ENCODE results near the gene COPS7A. TPM values are rescaled to one million over a fixed set of nuclear protein-coding genes. Genes with fewer than 3 reads are reported as not detected.

COPS7A gene
- total and polyA plus RNA-seq, 2 donors (not counting 1 experiment from before 2014, with no cell fraction given) = 28.3 to 46.0 TPM

DNA sequence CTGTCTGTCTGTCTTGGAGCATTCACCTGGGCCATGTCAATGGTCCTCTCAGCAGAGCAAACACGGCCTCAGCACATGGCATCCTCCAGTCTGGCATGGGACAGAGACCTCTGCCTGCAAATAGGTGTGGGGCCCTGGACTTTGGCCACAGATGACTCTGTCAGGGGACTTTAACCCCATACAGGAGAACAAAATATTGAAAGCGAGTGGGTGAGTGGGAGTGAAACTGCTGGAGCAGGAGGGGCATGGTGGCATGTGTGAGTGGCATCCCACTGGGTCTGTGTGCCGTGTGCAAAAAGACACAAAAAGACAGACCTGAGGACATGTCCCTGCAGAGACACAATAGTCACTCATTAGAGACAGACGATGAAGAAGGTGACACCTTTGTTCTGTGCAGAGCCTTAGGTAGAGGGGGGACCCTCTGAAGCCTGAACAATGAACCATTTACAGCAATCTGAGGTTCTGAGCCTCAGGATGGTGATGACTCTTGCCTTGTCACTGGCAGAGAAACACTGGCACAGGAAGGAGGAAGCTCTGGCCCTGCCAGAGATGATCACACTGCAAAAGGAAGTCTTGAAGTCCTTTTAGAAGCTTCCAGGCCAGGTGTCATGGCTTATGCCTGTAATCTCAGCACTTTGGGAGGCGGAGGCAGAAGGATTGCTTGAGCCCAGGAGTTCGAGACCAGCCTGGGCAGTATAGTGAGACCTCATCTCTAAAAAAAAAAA, 56.0 kb downstream of the COPS7A start:
- Histone ChIP-seq H3K4me1 (ENCODE audit: control insufficient read depth in 2 of 2, insufficient read depth in 2 of 2, low read length in 2 of 2) (peaks cover 9 to 14% of the 10 kb centered on the region in 2 donors), H2AFZ (ENCODE audit: insufficient read depth, low read depth, low read length, poor library complexity, severe bottlenecking) (no peak overlapping the region), H3K4me2 (replicated peaks; ENCODE audit: low read depth, low read length, poor library complexity, severe bottlenecking) (no peak overlapping the region), H4K20me1 (ENCODE audit: control insufficient read depth, insufficient read depth, low read length, poor library complexity, severe bottlenecking) (no peaks in the 10 kb centered on the region), H3K36me3 (replicated peaks in 1 of 2; ENCODE audit: control extremely low read depth in 1 of 2, control insufficient read depth in 1 of 2, extremely low read depth in 1 of 2, insufficient read depth in 2 of 2, low read length in 1 of 2) (no peaks in the 10 kb centered on the region), H3K27ac (ENCODE audit: low read length in 2 of 2) (no peak overlapping the region), H3K9me3 (ENCODE audit: control extremely low read depth in 1 of 3, control insufficient read depth in 2 of 3, insufficient read depth in 1 of 3, low read length in 2 of 3) (peaks cover 0 to 6% (median 0%) of the 10 kb centered on the region in 3 donors), H3K27me3 (replicated peaks in 1 of 4; ENCODE audit: control extremely low read depth in 1 of 4, control insufficient read depth in 3 of 4, insufficient read depth in 4 of 4, low read length in 3 of 4) (peaks cover 0 to 32% (median 22%) of the 10 kb centered on the region in 4 experiments), H3K79me2 (ENCODE audit: control insufficient read depth, insufficient read depth, low read length) (no peaks in the 10 kb centered on the region), H3K4me3 (ENCODE audit: control extremely low read depth in 1 of 5, extremely low read depth in 1 of 5, insufficient read depth in 1 of 5, low read depth in 2 of 5, low read length in 4 of 5) (no peak overlapping the region), H3K9ac (ENCODE audit: low read length) (no peak overlapping the region)
- POLR2A ChIA-PET = interaction anchor here (0.5 to 2.2 kb wide), 2 partner anchors 27 to 55 kb away, joined by 5 read pairs; partner anchors contain the start of gene MLF2
- Mint-ChIP-seq H3K27me3 (peaks cover 32% of the 10 kb centered on the region), H3K27ac (no peak overlapping the region), H3K9me3 (ENCODE audit: insufficient read depth) (no peaks in the 10 kb centered on the region), H3K4me3 (no peak overlapping the region), H3K4me1 (peaks cover 11% of the 10 kb centered on the region)
- ATAC-seq (ENCODE audit: low read depth) = no peak
- no peak for DNase-seq
- CTCF ChIA-PET = interaction anchor here (0.7 to 7.8 kb wide), 12 partner anchors 12 to 216 kb away, joined by 3 to 109 read pairs (median 4); partner anchors contain the start of gene MLF2
- TF ChIP-seq EZH2 (IDR thresholded peaks at IDR 0.05; ENCODE audit: borderline replicate concordance, insufficient read depth, low read depth, low read length, poor library complexity, severe bottlenecking) = no peak
- TF ChIP-seq, protein P1, sequence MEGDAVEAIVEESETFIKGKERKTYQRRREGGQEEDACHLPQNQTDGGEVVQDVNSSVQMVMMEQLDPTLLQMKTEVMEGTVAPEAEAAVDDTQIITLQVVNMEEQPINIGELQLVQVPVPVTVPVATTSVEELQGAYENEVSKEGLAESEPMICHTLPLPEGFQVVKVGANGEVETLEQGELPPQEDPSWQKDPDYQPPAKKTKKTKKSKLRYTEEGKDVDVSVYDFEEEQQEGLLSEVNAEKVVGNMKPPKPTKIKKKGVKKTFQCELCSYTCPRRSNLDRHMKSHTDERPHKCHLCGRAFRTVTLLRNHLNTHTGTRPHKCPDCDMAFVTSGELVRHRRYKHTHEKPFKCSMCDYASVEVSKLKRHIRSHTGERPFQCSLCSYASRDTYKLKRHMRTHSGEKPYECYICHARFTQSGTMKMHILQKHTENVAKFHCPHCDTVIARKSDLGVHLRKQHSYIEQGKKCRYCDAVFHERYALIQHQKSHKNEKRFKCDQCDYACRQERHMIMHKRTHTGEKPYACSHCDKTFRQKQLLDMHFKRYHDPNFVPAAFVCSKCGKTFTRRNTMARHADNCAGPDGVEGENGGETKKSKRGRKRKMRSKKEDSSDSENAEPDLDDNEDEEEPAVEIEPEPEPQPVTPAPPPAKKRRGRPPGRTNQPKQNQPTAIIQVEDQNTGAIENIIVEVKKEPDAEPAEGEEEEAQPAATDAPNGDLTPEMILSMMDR (IDR thresholded peaks at IDR 0.05) = no peak
- 88% methylated on average over 4 of the region's 6 CpGs for WGBS (ENCODE audit: insufficient coverage)
- intact Hi-C loops (cut with micrococcal nuclease) = loop anchor here (1.0 to 2.0 kb wide), 5 partner anchors 27 to 226 kb away; partner anchors contain the start of genes MLF2 and ZNF384

DNA sequence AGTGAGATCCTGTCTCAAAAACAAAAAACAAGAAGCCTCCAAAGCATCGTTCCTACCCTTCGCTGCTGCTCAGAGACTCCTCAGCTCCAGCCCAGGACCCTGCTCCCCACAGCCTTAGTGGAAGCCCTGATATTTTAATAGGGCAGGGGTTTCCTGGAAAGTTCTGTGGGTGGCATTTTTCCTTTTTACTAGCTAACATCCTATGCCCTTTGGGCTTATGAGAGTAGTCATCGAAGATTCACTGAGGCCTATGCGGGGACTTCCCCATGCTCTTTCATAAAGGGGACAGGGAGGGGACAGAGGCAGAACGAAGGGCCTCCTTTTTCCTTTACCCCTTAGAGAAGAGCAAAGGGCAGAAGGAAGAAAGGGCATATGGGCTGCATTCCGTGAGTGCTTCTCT, 56.7 kb downstream of the COPS7A start:
- Histone ChIP-seq H2AFZ (ENCODE audit: insufficient read depth, low read depth, low read length, poor library complexity, severe bottlenecking) (no peak overlapping the region), H3K9me3 (ENCODE audit: control extremely low read depth in 1 of 3, control insufficient read depth in 2 of 3, insufficient read depth in 1 of 3, low read length in 2 of 3) (no peaks in the 10 kb centered on the region), H3K4me3 (ENCODE audit: control extremely low read depth in 1 of 5, extremely low read depth in 1 of 5, insufficient read depth in 1 of 5, low read depth in 2 of 5, low read length in 4 of 5) (no peak overlapping the region), H3K79me2 (ENCODE audit: control insufficient read depth, insufficient read depth, low read length) (no peaks in the 10 kb centered on the region), H3K27me3 (replicated peaks in 1 of 4; ENCODE audit: control extremely low read depth in 1 of 4, control insufficient read depth in 3 of 4, insufficient read depth in 4 of 4, low read length in 3 of 4) (peaks cover 0 to 25% (median 15%) of the 10 kb centered on the region in 4 experiments), H3K27ac (ENCODE audit: low read length in 2 of 2) (no peak overlapping the region), H3K36me3 (replicated peaks in 1 of 2; ENCODE audit: control extremely low read depth in 1 of 2, control insufficient read depth in 1 of 2, extremely low read depth in 1 of 2, insufficient read depth in 2 of 2, low read length in 1 of 2) (no peaks in the 10 kb centered on the region), H3K9ac (ENCODE audit: low read length) (no peak overlapping the region), H4K20me1 (ENCODE audit: control insufficient read depth, insufficient read depth, low read length, poor library complexity, severe bottlenecking) (no peaks in the 10 kb centered on the region), H3K4me2 (replicated peaks; ENCODE audit: low read depth, low read length, poor library complexity, severe bottlenecking) (no peak overlapping the region), H3K4me1 (ENCODE audit: control insufficient read depth in 2 of 2, insufficient read depth in 2 of 2, low read length in 2 of 2) (peaks cover 7 to 14% of the 10 kb centered on the region in 2 donors)
- intact Hi-C loops (cut with micrococcal nuclease) = no loop called here
- ATAC-seq (ENCODE audit: low read depth) = no peak
- ChIA-PET CTCF (interaction anchor here (0.7 to 7.8 kb wide), 10 partner anchors 12 to 102 kb away, joined by 3 to 109 read pairs (median 4); partner anchors contain the start of genes COPS7A and MLF2), POLR2A (interaction anchor here (0.5 to 2.2 kb wide), 2 partner anchors 28 to 56 kb away, joined by 5 read pairs; partner anchors contain the start of gene MLF2)
- TF ChIP-seq, protein P1 (IDR thresholded peaks at IDR 0.05) = no peak
- TF ChIP-seq EZH2 (IDR thresholded peaks at IDR 0.05; ENCODE audit: borderline replicate concordance, insufficient read depth, low read depth, low read length, poor library complexity, severe bottlenecking) = no peak
- Mint-ChIP-seq H3K4me3 (no peak overlapping the region), H3K27ac (no peak overlapping the region), H3K27me3 (peaks cover 25% of the 10 kb centered on the region), H3K4me1 (peaks cover 11% of the 10 kb centered on the region), H3K9me3 (ENCODE audit: insufficient read depth) (no peaks in the 10 kb centered on the region)
- DNase-seq = no peak
- no CpG with 5 or more reads among the region's 6 CpGs for whole genome bisulfite sequencing (ENCODE audit: insufficient coverage)

Measured in B cell (primary cell).